OCI-LY7 (cell line): Measurements from ENCODE around the gene RFK. TPM values are rescaled to one million over a fixed set of nuclear protein-coding genes. Genes with fewer than 3 reads are reported as not detected.
"Not testable (repeated sequence)": the region's sequence is repeated elsewhere in the genome, so short reads cannot be mapped to it uniquely, and the experiment has no call there.

Experiments used
- BruUV-seq: library from RNA; stranded (reverse); fragments of 400-500 nt; replicated peaks from 2 replicates; lab custom pipeline; 2021; lab: Mats Ljungman, UMichigan
- CTCF ChIA-PET: fragments of 300-600 bp; sonication (Branson Sonifier 250); formaldehyde crosslinking; loops from one replicate; lab custom pipeline; 2022; ENCODE audit warnings: antibody characterized with exemption; ENCODE audit not compliant: unreplicated experiment; lab: Charles Lee
- POLR2A ChIA-PET: fragments of 300-600 bp; sonication (Branson Sonifier 250); formaldehyde crosslinking; loops from one replicate; lab custom pipeline; 2022; ENCODE audit warnings: antibody characterized with exemption; lab: Charles Lee
- DNase-seq: peaks from one replicate; pipeline ENCODE4 v3.0.0-alpha.2; 2015; ENCODE audit warnings: low spot score
- H2AFZ ChIP-seq: fragments of 200-600 bp; sonication (generic), shearing (Covaris generic); 2 replicates; pipeline ENCODE4 v1.6.1; 2014; ENCODE audit warnings: mild to moderate bottlenecking, antibody characterized with exemption, low read length, moderate library complexity
- H3K27ac ChIP-seq: fragments of 200-600 bp; sonication (generic); 2 replicates; pipeline ENCODE4 v1.5.1; 2014; ENCODE audit warnings: mixed run types, low read depth, mild to moderate bottlenecking, moderate library complexity, low read length, inconsistent platforms; ENCODE audit not compliant: poor library complexity, severe bottlenecking
- H3K36me3 ChIP-seq: fragments of 200-600 bp; sonication (generic); 2 replicates; pipeline ENCODE4 v1.6.1; 2014; ENCODE audit warnings: mild to moderate bottlenecking, antibody characterized with exemption, low read length, moderate library complexity, mixed read lengths; ENCODE audit not compliant: insufficient read depth
- H3K4me1 ChIP-seq: fragments of 200-600 bp; sonication (generic); 2 replicates; pipeline ENCODE4 v1.5.1; 2014; ENCODE audit warnings: mild to moderate bottlenecking, low read length; ENCODE audit not compliant: insufficient read depth, poor library complexity, severe bottlenecking
- H3K4me2 ChIP-seq: fragments of 200-600 bp; sonication (generic); 2 replicates; pipeline ENCODE4 v1.6.1; 2014; ENCODE audit warnings: mild to moderate bottlenecking, low read length
- H3K4me3 ChIP-seq: fragments of 200-600 bp; sonication (generic); 2 replicates; pipeline ENCODE4 v1.5.1; 2014; ENCODE audit warnings: mild to moderate bottlenecking, low read depth, low read length; ENCODE audit not compliant: poor library complexity, severe bottlenecking
- H3K79me2 ChIP-seq: fragments of 200-600 bp; sonication (generic); 2 replicates; pipeline ENCODE4 v1.6.1; 2016; ENCODE audit warnings: low read depth, mild to moderate bottlenecking, low read length, moderate library complexity, mixed read lengths; ENCODE audit not compliant: insufficient read depth
- H3K9me2 ChIP-seq: fragments of 200-600 bp; sonication (generic); 2 replicates; pipeline ENCODE4 v1.6.1; 2016; ENCODE audit warnings: mild to moderate bottlenecking, low read length, mixed read lengths; ENCODE audit not compliant: insufficient read depth
- H3K9me3 ChIP-seq: fragments of 200-600 bp; sonication (generic); 2 replicates; pipeline ENCODE4 v1.6.1; 2014; ENCODE audit warnings: mild to moderate bottlenecking, mixed run types, low read length, mixed read lengths
- H4K20me1 ChIP-seq: fragments of 200-600 bp; sonication (generic); 2 replicates; pipeline ENCODE4 v1.6.1; 2014; ENCODE audit warnings: mild to moderate bottlenecking, antibody characterized with exemption, low read length, moderate library complexity, mixed read lengths; ENCODE audit not compliant: insufficient read depth
- CTCF ChIP-seq: fragments of 200-600 bp; sonication (generic); conservative IDR thresholded peaks from 2 replicates; pipeline ENCODE4 v1.5.1; 2014; ENCODE audit warnings: mild to moderate bottlenecking, antibody characterized with exemption, low read length, moderate library complexity, mixed read lengths
- EZH2phosphoT487 ChIP-seq: fragments of 200-600 bp; sonication (generic); IDR thresholded peaks from 2 replicates; pipeline ENCODE4 v1.6.1; 2018; ENCODE audit warnings: low read depth, borderline replicate concordance, mild to moderate bottlenecking, mixed run types, antibody characterized with exemption, low read length, moderate library complexity, mixed read lengths
- intact Hi-C: fragments of 100-400 bp; cut with micrococcal nuclease; formaldehyde crosslinking; loops from one replicate; pipeline ENCODE4 v1.10.0; 2022; ENCODE audit not compliant: unreplicated experiment
- total RNA-seq, 2 experiments: library from RNA; depleted of rRNA in 1 of 2; stranded (reverse); fragments of >200 nt in 1 of 2; shearing (Covaris generic) in 1 of 2; gene quantifications; 2 replicates each; pipeline ENCODE4 v1.2.3, GENCODE V29; 2014 to 2022

The RFK gene
- total RNA-seq, 2 experiments from 2014 or later: 28.7 to 37.8 TPM

- Histone ChIP-seq H3K4me3 (no peak overlapping the region), H3K79me2 (no peaks in the 10 kb centered on the region), H2AFZ (no peak overlapping the region), H3K9me2 (no peaks in the 10 kb centered on the region), H4K20me1 (no peaks in the 10 kb centered on the region), H3K36me3 (no peaks in the 10 kb centered on the region), H3K4me1 (peaks cover 7% of the 10 kb centered on the region), H3K27ac (no peak overlapping the region), H3K4me2 (no peak overlapping the region), H3K9me3 (no peaks in the 10 kb centered on the region)
- no peak for TF ChIP-seq EZH2phosphoT487
- no peak for TF ChIP-seq CTCF
- CTCF ChIA-PET: no interaction called here
- intact Hi-C loops: no loop called here
- no TSS peak for BruUV-seq
- POLR2A ChIA-PET: interaction anchor here (0.6 to 1.3 kb wide), 3 partner anchors 8 to 1124 kb away, joined by 3 read pairs; no protein-coding TSS in a partner anchor
- DNase-seq: no peak
Measured at GRCh38 chr9:76363032-76363395, 31.2 kb downstream of the RFK start.

GRCh38 chr9:76362332-76363031 is 31.7 kb downstream of the RFK start:
- H3K79me2 ChIP-seq, H3K4me2 ChIP-seq, H3K36me3 ChIP-seq, H3K27ac ChIP-seq, H3K9me3 ChIP-seq, H2AFZ ChIP-seq, H3K4me1 ChIP-seq, H4K20me1 ChIP-seq, H3K9me2 ChIP-seq, H3K4me3 ChIP-seq, intact Hi-C loops, DNase-seq, BruUV-seq: not testable (repeated sequence)
- ChIA-PET CTCF (interaction anchor here (0.5 kb wide), 1 partner anchor 1091 kb away, joined by 3 read pairs; no protein-coding TSS in a partner anchor), POLR2A (interaction anchor here (0.6 to 1.4 kb wide), 4 partner anchors 8 to 1125 kb away, joined by 3 to 5 read pairs (median 3); no protein-coding TSS in a partner anchor)

- CTCF ChIA-PET: no interaction called here
- DNase-seq: no peak
- H3K79me2 ChIP-seq: no peaks in the 10 kb centered on the region
- no peaks in the 10 kb centered on the region for H3K4me1 ChIP-seq
- no TSS peak for BruUV-seq
- H3K9me3 ChIP-seq: no peaks in the 10 kb centered on the region
- POLR2A ChIA-PET: interaction anchor here (0.7 to 3.1 kb wide), 6 partner anchors 9 to 420 kb away, joined by 3 to 20 read pairs (median 4); no protein-coding TSS in a partner anchor
- no peaks in the 10 kb centered on the region for H3K9me2 ChIP-seq
- intact Hi-C loops: no loop called here
- H3K27ac ChIP-seq: no peak overlapping the region
- no peaks in the 10 kb centered on the region for H3K36me3 ChIP-seq
- H2AFZ ChIP-seq: no peak overlapping the region
- TF ChIP-seq CTCF (no peak), EZH2phosphoT487 (no peak)
- H3K4me3 ChIP-seq: no peak overlapping the region
- no peaks in the 10 kb centered on the region for H4K20me1 ChIP-seq
- no peak overlapping the region for H3K4me2 ChIP-seq
Measured at GRCh38 chr9:76359766-76360165, 34.5 kb downstream of the RFK start.
